Measurements from ENCODE around the gene OR10G3. TPM values are rescaled to one million over a fixed set of nuclear protein-coding genes. Genes with fewer than 3 reads are reported as not detected.
"Not testable (repeated sequence)": the region's sequence is repeated elsewhere in the genome, so short reads cannot be mapped to it uniquely, and the experiment has no call there.

Gene OR10G3
- total RNA-seq, 2 donors from 2014 or later, result not detected

GRCh38 chr14:21558703-21559170, 21.1 kb downstream of the OR10G3 start:
- TF ChIP-seq POLR2A (IDR thresholded peaks at IDR 0.05) (no peak), POLR2AphosphoS5 (IDR thresholded peaks at IDR 0.05) (no peak)
- TF ChIP-seq, protein P1, sequence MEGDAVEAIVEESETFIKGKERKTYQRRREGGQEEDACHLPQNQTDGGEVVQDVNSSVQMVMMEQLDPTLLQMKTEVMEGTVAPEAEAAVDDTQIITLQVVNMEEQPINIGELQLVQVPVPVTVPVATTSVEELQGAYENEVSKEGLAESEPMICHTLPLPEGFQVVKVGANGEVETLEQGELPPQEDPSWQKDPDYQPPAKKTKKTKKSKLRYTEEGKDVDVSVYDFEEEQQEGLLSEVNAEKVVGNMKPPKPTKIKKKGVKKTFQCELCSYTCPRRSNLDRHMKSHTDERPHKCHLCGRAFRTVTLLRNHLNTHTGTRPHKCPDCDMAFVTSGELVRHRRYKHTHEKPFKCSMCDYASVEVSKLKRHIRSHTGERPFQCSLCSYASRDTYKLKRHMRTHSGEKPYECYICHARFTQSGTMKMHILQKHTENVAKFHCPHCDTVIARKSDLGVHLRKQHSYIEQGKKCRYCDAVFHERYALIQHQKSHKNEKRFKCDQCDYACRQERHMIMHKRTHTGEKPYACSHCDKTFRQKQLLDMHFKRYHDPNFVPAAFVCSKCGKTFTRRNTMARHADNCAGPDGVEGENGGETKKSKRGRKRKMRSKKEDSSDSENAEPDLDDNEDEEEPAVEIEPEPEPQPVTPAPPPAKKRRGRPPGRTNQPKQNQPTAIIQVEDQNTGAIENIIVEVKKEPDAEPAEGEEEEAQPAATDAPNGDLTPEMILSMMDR (IDR thresholded peaks at IDR 0.05), result no peak
- Histone ChIP-seq H3K27me3 (replicated peaks; ENCODE audit: insufficient read depth) (no peaks in the 10 kb centered on the region), H3K36me3 (no peaks in the 10 kb centered on the region), H3K27ac (no peak overlapping the region), H3K4me3 (no peak overlapping the region), H3K4me1 (replicated peaks) (no peaks in the 10 kb centered on the region), H3K9me3 (no peaks in the 10 kb centered on the region)
- DNase-seq (ENCODE audit: low spot score), result no peak
- WGBS, result 88% methylated on average over 8 of the region's 8 CpGs
- intact Hi-C loops (cut with DNase I), result loop anchor here (5.0 kb wide), 2 partner anchors 61 to 101 kb away; partner anchors contain the start of gene CHD8

DNA sequence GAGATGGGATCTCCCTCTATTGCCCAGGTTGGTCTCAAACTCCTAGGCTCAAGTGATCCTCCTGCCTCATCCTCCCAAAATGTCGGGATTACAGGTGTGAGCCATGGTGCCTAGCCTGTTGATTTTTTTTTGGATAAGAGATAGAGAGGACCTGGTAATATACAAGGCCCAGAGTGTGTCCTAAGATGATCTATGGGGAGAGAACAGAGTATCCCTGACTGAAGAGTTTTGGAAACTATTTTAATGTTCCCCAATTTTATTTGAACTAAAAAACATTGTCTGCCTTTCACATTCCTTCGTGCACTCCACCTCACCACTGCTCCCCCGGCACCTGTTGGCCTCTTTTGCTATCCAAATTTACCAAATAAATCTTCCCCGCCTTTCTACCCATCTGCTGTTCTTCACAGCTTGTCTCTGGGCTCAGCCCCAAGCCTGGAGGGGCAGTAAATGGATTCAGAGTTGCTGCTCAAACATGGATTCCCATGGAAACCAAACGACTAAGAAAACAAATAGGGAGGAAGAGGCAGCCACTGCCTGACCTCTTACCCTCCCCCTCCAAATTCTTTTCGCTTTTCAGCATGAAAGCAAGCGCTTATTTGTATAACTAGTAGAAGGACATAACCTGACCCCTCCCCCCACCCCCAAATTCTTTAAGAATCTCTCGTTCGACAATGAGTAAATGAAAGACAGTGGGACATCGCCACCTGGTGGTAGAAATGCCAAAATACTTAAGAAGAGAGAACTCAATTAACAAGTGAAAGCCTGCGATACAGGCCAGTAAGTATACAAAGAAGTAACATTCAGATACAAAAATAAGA, 22.6 kb downstream of the OR10G3 start:
- Histone ChIP-seq H3K9me3 (no peaks in the 10 kb centered on the region), H3K27ac (peak overlapping the region; percentile 66 to 69), H3K36me3 (no peaks in the 10 kb centered on the region), H3K4me1 (replicated peaks) (no peaks in the 10 kb centered on the region), H3K4me3 (peak overlapping the region; percentile 14 to 23), H3K27me3 (replicated peaks; ENCODE audit: insufficient read depth) (no peaks in the 10 kb centered on the region)
- no peak for TF ChIP-seq POLR2A (IDR thresholded peaks at IDR 0.05)
- TF ChIP-seq POLR2AphosphoS5 (IDR thresholded peaks at IDR 0.05), result peak; percentile 67
- TF ChIP-seq, protein P1 (IDR thresholded peaks at IDR 0.05), result peak; percentile 72 to 90 (median 78)
- peak; percentile 89 for DNase-seq (ENCODE audit: low spot score)
- 7% methylated on average over 11 of the region's 11 CpGs for WGBS
- intact Hi-C loops (cut with DNase I), result loop anchor here (5.0 kb wide), 2 partner anchors 60 to 100 kb away; partner anchors contain the start of gene CHD8

DNA sequence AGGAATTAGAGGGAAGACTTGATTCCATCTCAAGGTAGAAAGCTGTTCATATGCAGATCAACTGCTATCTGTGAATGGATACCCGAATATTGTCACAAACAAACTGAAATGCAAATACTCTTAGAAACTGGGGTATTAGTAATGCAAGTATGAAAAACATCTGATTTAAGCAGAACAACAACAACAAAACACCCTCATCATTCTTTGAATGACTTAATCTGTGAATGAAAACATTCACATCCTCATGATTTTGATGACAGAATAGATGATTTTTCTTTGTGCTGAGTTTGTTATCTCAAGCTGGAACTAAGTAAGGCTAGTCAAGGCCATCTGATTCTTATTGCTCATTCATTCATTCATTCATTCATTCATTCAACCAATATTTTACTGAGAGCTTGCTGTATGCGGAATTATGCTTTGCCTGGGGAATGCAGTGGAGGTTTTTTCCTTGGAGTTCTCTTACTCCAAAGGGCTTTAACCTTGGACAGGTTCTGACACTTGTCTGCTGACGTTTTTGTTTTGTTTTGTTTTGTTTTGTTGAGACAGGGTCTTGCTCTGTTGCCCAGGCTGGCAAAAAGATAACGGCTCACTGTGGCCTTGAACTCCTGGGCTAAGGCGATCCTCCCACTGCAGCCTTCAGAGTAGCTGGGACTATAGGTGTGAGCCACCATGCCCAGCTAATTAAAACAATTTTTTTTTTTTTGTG, 23.3 kb downstream of the OR10G3 start:
- intact Hi-C loops (cut with DNase I), result loop anchor here (5.0 kb wide), 2 partner anchors 59 to 99 kb away; partner anchors contain the start of gene CHD8
- Histone ChIP-seq H3K27ac (no peak overlapping the region), H3K27me3 (replicated peaks; ENCODE audit: insufficient read depth) (no peaks in the 10 kb centered on the region), H3K4me1 (replicated peaks) (no peaks in the 10 kb centered on the region), H3K9me3 (no peaks in the 10 kb centered on the region), H3K36me3 (no peaks in the 10 kb centered on the region), H3K4me3 (no peak overlapping the region)
- TF ChIP-seq POLR2A (IDR thresholded peaks at IDR 0.05), result no peak
- no peak for TF ChIP-seq POLR2AphosphoS5 (IDR thresholded peaks at IDR 0.05)
- TF ChIP-seq, protein P1 (IDR thresholded peaks at IDR 0.05), result no peak
- WGBS, result 59% methylated on average over 5 of the region's 5 CpGs
- DNase-seq (ENCODE audit: low spot score), result no peak

GRCh38 chr14:21553266-21553665, 26.6 kb downstream of the OR10G3 start:
- Histone ChIP-seq H3K4me1 (replicated peaks) (no peaks in the 10 kb centered on the region), H3K27ac (no peak overlapping the region), H3K36me3 (no peaks in the 10 kb centered on the region), H3K9me3 (no peaks in the 10 kb centered on the region), H3K4me3 (no peak overlapping the region), H3K27me3 (replicated peaks; ENCODE audit: insufficient read depth) (no peaks in the 10 kb centered on the region)
- WGBS, result 94% methylated on average over 3 of the region's 3 CpGs
- intact Hi-C loops (cut with DNase I), result no loop called here
- TF ChIP-seq POLR2AphosphoS5 (IDR thresholded peaks at IDR 0.05) (no peak), POLR2A (IDR thresholded peaks at IDR 0.05) (no peak)
- TF ChIP-seq, protein P1 (IDR thresholded peaks at IDR 0.05), result no peak
- DNase-seq (ENCODE audit: low spot score), result no peak

DNA sequence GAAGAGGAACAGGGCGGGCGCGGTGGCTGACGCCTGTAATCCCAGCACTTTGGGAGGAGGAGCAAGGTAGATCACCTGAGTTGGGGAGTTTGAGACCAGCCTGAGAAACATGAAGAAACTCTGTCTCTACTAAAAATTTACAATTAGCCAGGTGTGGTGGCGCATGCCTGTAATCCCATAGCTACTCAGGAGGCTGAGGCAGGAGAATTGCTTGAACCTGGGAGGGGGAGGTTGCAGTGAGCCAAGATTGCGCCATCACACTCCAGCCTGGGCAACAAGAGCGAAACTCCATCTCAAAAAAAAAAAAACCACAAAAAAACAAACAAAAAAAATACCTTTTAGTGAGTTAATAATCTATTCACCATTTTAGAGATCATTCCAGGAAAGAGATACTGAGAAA, 35.3 kb downstream of the OR10G3 start:
- H3K4me3 ChIP-seq; H3K36me3 ChIP-seq; intact Hi-C loops (cut with DNase I); H3K27me3 ChIP-seq (replicated peaks; ENCODE audit: insufficient read depth); H3K4me1 ChIP-seq (replicated peaks); DNase-seq (ENCODE audit: low spot score); H3K27ac ChIP-seq; H3K9me3 ChIP-seq: not testable (repeated sequence)
- 84% methylated on average over 7 of the region's 7 CpGs for WGBS
